ENCODE data around the gene RANBP17.

RANBP17 gene

DNA sequence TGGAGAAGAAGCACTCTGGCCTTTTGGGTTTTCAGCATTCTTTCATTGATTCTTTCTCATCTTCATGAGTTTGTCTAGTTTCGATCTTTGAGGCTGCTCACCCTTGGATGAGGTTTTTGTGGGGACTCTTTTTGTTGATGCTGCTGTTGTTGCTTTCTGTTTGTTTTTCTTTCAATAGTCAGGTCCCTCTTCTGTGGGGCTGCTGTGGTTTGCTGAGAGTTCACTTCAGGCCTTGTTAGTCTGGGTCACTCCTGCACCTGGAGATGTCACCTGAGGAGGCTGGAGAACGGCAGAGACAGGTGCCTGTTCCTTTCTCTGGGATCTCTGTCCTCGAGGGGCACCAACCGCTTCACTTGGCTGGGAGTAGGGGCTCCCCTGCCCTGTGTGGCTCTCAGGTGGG lies 14.0 kb downstream of the RANBP17 start:
- no peak for ATAC-seq (ENCODE audit: low read depth)
- Histone ChIP-seq H3K36me3 (ENCODE audit: low read depth) (peaks cover 16% of the 10 kb centered on the region; the same call in 1 of the 2 replicates), H3K27ac (ENCODE audit: poor library complexity, severe bottlenecking) (no peak overlapping the region), H3K4me1 (ENCODE audit: insufficient read depth, poor library complexity, severe bottlenecking) (no peaks in the 10 kb centered on the region), H3K9me3 (ENCODE audit: severe bottlenecking) (no peaks in the 10 kb centered on the region), H3K4me3 (ENCODE audit: severe bottlenecking) (no peak overlapping the region), H3K27me3 (ENCODE audit: insufficient read depth, poor library complexity, severe bottlenecking) (no peaks in the 10 kb centered on the region)
- DNase-seq (ENCODE audit: low spot score): no peak
- TF ChIP-seq CTCF (IDR thresholded peaks at IDR 0.05; ENCODE audit: poor library complexity, severe bottlenecking): no peak

- no peak for ATAC-seq (ENCODE audit: low read depth)
- no peak overlapping the region for H3K4me3 ChIP-seq (ENCODE audit: severe bottlenecking)
- H3K27ac ChIP-seq (ENCODE audit: poor library complexity, severe bottlenecking): no peak overlapping the region
- no peak for DNase-seq (ENCODE audit: low spot score)
- H3K36me3 ChIP-seq (ENCODE audit: low read depth): peaks cover 16% of the 10 kb centered on the region
- no peaks in the 10 kb centered on the region for H3K9me3 ChIP-seq (ENCODE audit: severe bottlenecking)
- TF ChIP-seq CTCF (IDR thresholded peaks at IDR 0.05; ENCODE audit: poor library complexity, severe bottlenecking): no peak
- no peaks in the 10 kb centered on the region for H3K4me1 ChIP-seq (ENCODE audit: insufficient read depth, poor library complexity, severe bottlenecking)
- H3K27me3 ChIP-seq (ENCODE audit: insufficient read depth, poor library complexity, severe bottlenecking): no peaks in the 10 kb centered on the region
These were observed 18.3 kb downstream of the RANBP17 start for GRCh38 chr5:170880084-170880483.

- H3K36me3 ChIP-seq (ENCODE audit: low read depth): peaks cover 16% of the 10 kb centered on the region
- ATAC-seq (ENCODE audit: low read depth) (no peak), DNase-seq (ENCODE audit: low spot score) (no peak)
- no peak overlapping the region for H3K27ac ChIP-seq (ENCODE audit: poor library complexity, severe bottlenecking)
- TF ChIP-seq CTCF (IDR thresholded peaks at IDR 0.05; ENCODE audit: poor library complexity, severe bottlenecking): no peak
- no peaks in the 10 kb centered on the region for H3K9me3 ChIP-seq (ENCODE audit: severe bottlenecking)
- H3K4me3 ChIP-seq (ENCODE audit: severe bottlenecking): no peak overlapping the region
- no peaks in the 10 kb centered on the region for H3K4me1 ChIP-seq (ENCODE audit: insufficient read depth, poor library complexity, severe bottlenecking)
- no peaks in the 10 kb centered on the region for H3K27me3 ChIP-seq (ENCODE audit: insufficient read depth, poor library complexity, severe bottlenecking)
These were observed 20.5 kb downstream of the RANBP17 start for GRCh38 chr5:170882345-170882744.

- H3K27ac ChIP-seq (ENCODE audit: poor library complexity, severe bottlenecking): no peak overlapping the region
- no peak for TF ChIP-seq CTCF (IDR thresholded peaks at IDR 0.05; ENCODE audit: poor library complexity, severe bottlenecking)
- no peak for DNase-seq (ENCODE audit: low spot score)
- no peak for ATAC-seq (ENCODE audit: low read depth)
- no peak overlapping the region for H3K4me3 ChIP-seq (ENCODE audit: severe bottlenecking)
- no peaks in the 10 kb centered on the region for H3K4me1 ChIP-seq (ENCODE audit: insufficient read depth, poor library complexity, severe bottlenecking)
- peaks cover 5% of the 10 kb centered on the region for H3K36me3 ChIP-seq (ENCODE audit: low read depth)
- H3K9me3 ChIP-seq (ENCODE audit: severe bottlenecking): no peaks in the 10 kb centered on the region
- H3K27me3 ChIP-seq (ENCODE audit: insufficient read depth, poor library complexity, severe bottlenecking): no peaks in the 10 kb centered on the region
These were observed 23.4 kb downstream of the RANBP17 start for GRCh38 chr5:170885256-170885655.

GRCh38 chr5:170885809-170886208 lies 24.0 kb downstream of the RANBP17 start:
- H3K9me3 ChIP-seq (ENCODE audit: severe bottlenecking): no peaks in the 10 kb centered on the region
- no peaks in the 10 kb centered on the region; the same call in 1 of the 2 replicates for H3K36me3 ChIP-seq (ENCODE audit: low read depth)
- no peak overlapping the region for H3K27ac ChIP-seq (ENCODE audit: poor library complexity, severe bottlenecking)
- H3K4me1 ChIP-seq (ENCODE audit: insufficient read depth, poor library complexity, severe bottlenecking): no peaks in the 10 kb centered on the region
- DNase-seq (ENCODE audit: low spot score) (no peak), ATAC-seq (ENCODE audit: low read depth) (no peak)
- TF ChIP-seq CTCF (IDR thresholded peaks at IDR 0.05; ENCODE audit: poor library complexity, severe bottlenecking): no peak
- H3K4me3 ChIP-seq (ENCODE audit: severe bottlenecking): no peak overlapping the region
- H3K27me3 ChIP-seq (ENCODE audit: insufficient read depth, poor library complexity, severe bottlenecking): no peaks in the 10 kb centered on the region

All from RWPE2 (cell line).